Neural progenitor cell (in vitro differentiated cells): ENCODE results near the gene QARS1.

Experiments used
- EZH2 ChIP-seq: fragments of 200-600 bp; sonication (generic); IDR thresholded peaks from 2 replicates; pipeline ENCODE4 v1.6.1; 2017; ENCODE audit warnings: antibody characterized with exemption, mild to moderate bottlenecking, moderate library complexity
- EZH2phosphoT487 ChIP-seq: fragments of 200-600 bp; sonication (generic); IDR thresholded peaks from 2 replicates; pipeline ENCODE4 v1.6.1; 2017; ENCODE audit warnings: antibody characterized with exemption
- TF ChIP-seq, protein P1 (sequence below): fragments of 200-600 bp; sonication (generic); IDR thresholded peaks from 2 replicates; pipeline ENCODE4 v1.5.1; 2017; ENCODE audit warnings: antibody characterized with exemption, mild to moderate bottlenecking

DNA sequence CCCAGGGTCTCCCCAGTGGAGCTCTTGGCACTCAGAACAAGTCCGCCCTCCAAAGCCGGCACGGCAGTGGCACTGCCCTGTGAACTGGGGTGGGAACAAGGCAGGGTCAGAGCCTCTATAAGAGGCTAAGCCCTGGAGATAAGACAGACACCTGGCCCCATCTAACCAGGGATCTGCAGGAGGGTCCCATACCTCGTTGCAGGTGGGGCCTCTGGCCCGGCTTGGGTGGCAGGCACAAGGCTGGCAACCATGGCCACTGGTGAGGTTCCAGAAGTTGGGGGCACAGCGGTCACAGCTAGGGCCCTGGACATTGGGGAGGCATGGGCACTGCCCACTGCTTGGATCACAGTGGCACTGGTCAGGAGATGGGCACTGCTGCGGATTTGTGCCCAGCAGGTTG lies 19.6 kb upstream of the QARS1 start:
- TF ChIP-seq, protein P1, sequence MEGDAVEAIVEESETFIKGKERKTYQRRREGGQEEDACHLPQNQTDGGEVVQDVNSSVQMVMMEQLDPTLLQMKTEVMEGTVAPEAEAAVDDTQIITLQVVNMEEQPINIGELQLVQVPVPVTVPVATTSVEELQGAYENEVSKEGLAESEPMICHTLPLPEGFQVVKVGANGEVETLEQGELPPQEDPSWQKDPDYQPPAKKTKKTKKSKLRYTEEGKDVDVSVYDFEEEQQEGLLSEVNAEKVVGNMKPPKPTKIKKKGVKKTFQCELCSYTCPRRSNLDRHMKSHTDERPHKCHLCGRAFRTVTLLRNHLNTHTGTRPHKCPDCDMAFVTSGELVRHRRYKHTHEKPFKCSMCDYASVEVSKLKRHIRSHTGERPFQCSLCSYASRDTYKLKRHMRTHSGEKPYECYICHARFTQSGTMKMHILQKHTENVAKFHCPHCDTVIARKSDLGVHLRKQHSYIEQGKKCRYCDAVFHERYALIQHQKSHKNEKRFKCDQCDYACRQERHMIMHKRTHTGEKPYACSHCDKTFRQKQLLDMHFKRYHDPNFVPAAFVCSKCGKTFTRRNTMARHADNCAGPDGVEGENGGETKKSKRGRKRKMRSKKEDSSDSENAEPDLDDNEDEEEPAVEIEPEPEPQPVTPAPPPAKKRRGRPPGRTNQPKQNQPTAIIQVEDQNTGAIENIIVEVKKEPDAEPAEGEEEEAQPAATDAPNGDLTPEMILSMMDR: no peak
- TF ChIP-seq EZH2: no peak
- no peak for TF ChIP-seq EZH2phosphoT487
